Stimulated activated CD8-positive, alpha-beta memory T cell treated with anti-CD3 and anti-CD28 coated beads, Interleukin-2, amount 100 ng/mL, for 48 hours (primary cell): ENCODE data around the gene RNASE11.
"Not testable (repeated sequence)": the region's sequence is repeated elsewhere in the genome, so short reads cannot be mapped to it uniquely, and the experiment has no call there.

Experiments
- DNase-seq, 2 donors: peaks; one replicate each; pipeline ENCODE4 v3.0.0-alpha.2; 2020; ENCODE audit warnings: low read depth in 2 of 2

The RNASE11 gene

DNA sequence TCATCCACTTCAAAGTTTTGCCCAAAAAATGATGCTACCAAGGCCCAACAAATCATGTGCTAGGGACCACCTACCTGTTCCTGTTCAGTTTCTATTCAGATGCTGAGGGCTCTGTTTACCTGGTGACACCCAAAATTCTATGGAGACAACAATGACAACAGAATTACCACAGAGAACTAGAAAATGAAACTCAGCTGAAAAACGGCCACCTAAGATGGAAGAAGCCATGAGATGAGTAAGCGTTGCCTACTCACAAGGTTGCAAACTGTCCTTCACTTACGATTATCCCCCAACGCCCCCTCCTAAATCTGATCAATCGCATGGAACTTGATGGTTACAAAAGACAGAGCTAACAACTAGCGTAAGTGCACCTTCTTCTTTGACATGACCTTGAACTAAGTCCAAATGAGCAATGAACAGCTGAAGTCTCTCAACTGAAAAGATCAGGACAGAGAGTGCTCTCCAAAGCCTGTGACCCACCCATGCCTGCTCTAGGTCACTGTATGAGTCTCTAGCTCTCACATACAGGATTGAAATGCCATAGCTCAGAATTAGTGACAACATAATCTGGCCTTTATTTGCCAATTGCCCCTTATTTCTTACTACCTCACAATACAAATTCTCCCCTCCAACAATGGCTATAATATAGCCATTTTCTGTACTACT, at the start of gene RNASE11:
TSS of gene RNASE11 (minus strand) at position 513 of the 666 bp plus-strand sequence.
- DNase-seq, result no peak

DNA sequence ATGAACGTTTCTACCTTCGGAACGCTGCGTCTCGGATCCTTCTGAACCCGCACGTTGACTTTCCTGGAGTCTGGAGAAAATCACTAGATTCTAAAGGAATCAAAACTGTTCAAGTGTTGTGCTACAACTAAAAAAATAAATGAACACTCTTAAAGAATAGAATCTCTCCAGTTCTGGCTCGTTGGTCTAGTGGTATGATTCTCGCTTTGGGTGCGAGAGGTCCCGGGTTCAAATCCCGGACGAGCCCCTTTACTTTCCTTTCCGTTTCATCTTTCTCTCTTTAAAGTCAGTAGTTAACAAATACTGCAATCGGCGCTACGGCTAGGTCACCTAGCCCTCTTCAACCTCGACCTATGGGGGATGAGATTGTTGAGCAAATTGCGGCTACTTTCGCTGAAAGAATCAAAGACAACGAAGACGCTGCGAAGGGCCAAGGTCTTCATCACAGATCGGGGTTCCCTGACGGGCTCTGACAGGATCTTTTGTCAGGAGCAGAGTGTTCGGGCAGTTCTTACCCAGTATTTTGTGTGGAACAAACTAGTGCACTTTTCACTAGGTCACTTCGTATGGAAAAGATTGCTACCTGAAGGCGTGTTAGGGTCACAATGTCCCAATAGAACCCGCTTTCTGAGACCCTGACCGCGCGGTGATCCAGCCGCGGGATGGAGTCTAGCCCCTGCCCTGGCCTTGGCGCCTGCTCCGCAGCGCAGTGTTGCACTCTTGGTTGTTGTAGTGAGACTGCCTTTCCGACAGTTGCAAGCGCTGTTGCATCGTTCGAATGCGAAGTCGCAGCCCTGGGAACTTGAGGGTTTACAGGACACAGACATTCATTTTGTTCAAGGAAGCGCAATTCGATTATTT, 45.3 kb upstream of the RNASE11 start:
- DNase-seq, result peak; percentile 42 to 57

DNA sequence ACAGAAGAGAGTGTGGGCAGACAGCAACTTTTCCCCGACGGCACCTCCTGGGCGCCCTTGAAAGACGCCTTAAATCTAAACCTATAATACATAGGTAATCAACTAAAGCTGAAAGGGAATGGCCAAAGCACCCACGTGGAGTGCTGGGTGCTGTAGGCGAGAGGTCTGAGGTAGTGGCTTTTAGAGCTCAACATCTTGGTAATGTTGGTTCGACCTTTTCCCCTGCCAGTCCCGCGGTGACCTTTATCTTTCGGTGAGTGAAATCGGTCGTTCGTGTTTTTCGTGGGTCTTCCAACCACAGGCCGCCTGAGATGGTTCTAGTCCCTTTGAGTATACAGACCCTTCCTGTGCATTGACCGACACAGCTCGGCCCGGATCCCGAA, 44.6 kb upstream of the RNASE11 start:
- no peak for DNase-seq

DNA sequence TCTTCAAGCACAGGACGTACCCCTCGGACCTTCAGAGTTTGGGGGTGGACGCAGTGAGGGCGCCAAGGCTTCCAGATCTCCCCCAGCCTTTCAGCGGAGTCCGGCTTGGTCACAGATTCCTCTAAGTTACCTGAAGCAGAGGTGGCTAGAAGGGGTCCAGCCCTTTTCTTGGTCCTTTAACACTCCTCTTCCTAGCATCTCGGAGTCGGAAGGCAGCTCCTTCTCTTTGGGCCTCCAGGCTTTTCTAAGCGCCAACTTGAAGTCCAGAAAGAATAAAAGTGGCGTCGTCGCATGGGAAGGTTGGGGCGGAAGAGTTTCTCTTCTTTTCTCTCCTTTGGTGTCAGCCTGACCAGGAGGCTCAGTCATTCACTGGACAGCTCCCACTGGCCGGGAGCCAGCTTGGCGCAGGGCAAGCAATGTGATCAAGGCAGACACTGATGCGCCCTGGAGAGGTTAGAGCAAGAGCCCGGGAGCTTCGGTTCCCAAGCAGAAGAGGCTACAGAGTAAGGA, 44.1 kb upstream of the RNASE11 start:
- DNase-seq, result no peak

DNA sequence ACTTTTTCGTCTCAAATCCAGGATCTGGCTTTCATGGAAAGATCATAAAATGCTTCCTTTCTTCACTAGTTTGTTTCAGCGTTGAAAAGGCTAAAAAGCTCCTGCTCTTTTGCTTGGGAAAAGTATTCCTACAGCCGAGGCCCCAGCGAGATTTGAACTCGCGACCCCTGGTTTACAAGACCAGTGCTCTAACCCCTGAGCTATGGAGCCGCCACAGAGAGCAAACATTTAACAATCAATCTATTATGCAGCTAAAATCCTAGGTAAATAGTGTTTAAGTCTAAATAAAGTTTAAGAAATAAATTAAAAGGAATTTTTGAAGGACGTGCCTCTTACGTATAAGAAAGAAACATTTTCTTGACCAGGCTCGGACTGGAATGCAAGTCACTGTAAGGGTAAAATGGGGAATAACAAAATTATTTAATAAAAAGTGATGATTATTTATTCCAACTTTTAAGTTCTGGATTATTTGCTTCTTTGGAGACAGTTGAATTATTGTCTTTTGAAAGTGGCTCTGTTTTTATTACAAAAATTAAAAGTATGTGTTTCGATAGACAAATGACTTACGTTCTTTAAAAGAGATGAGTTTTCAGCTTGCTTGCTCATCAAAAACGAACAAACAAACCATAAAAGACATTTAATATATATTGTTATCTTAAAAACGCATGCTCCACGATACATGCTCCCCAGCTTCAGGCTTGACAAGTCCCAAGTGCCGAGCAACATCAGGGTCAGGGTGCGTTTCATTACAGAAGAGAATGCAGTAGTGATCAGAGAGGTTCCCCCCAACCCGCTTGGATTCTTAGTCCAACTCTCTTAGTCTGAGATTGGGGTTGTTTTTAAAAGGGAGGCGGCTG, 43.5 kb upstream of the RNASE11 start:
- DNase-seq, result no peak

DNA sequence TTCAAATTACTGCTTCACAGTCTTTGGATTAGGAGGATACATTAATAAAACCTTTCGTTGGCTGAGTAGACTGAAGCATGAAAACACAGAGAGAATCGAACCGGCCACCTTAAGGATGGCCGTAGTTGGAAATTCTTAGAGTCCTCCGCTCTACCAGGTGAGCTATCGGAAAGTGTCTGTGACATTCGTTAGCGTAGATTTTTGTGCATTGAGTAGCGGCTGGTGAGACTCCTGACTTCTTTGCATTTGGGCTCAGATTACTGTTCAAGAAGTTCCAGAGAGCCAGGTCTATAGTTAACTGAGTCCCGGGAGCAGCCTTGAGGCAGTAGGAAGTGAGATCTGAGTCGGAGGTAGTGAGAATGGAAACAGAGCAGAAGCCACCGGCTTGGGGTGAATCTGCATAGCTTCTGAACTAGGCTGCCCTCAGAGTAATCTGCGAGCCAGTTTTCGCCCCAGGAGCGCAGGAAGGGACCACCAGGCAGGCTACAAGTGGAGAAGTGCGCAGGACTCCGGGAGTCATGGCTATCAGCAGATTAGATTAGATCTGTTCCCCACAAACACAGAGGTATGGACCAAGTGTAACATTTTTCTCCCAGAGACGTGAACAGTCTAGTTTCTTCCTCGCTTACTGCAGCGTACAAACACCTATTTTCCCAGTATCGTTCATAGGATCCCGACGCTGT, 42.7 kb upstream of the RNASE11 start:
- DNase-seq, result no peak

DNA sequence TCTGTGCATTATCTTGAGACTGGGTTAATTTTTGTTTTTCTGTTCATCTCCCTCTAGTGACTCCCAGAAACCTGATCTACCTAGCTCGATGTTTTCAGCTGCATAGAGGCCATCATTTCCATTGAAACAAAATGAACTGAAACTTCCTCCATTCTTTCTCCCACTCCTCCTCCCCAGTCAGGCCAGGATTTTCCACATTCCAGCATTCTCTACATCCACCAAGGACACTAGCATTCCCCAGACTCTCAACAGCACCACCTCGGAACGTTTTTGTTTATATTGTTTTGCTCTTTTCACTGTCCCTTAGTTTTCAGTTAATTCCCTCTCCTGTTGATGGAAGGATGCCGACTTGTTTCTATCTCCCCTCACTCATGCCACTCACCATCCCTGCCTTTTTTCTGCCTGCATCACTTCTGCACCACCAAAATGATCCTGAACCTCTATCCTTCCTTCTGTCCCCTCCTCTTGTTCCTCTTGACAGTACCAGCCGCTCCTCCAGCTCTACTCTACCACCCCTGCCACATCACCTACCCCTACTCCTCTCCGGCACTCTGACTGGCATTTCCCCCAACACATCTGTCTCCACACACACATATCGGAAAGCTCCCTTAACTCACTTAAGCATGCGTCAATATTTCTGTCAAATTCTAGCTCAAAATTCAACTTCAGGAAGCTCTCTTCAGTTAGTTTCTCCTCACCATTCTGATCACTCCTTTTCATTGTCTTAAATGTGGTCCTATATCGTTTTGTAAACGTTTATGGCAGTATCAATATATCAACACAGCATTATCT, 40.5 kb upstream of the RNASE11 start:
- no peak for DNase-seq

DNA sequence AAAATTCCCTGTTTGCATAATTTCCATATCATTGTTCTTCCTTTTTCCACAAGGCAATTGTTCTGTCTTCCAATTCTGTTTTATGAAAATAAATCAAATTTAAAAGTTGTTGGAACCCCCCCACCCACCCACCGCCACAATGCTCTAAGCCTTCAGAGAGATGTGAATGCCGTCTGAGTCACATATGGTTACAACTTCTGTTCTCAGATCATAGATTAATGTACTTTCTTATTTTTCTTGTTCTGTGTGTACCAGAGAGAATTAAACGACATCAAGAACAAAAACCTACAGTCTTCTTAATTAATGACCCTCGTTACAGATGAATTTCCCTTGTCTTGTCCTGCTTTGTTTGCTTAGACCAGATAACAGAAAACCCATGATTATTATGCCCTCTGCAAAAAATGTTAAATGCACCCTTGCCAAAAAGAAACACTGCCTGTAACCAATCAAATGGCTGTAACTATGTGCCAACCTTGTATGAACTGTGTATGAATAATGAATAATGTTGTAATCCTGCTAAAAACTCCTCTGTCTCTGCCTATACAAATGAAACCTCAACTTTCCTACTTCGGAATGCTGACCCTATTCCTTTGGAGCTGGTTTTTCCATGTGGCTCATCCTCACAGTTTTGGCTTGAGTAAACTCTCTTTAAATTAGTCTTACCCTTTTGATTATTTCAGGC, 39.7 kb upstream of the RNASE11 start:
- no peak for DNase-seq

DNA sequence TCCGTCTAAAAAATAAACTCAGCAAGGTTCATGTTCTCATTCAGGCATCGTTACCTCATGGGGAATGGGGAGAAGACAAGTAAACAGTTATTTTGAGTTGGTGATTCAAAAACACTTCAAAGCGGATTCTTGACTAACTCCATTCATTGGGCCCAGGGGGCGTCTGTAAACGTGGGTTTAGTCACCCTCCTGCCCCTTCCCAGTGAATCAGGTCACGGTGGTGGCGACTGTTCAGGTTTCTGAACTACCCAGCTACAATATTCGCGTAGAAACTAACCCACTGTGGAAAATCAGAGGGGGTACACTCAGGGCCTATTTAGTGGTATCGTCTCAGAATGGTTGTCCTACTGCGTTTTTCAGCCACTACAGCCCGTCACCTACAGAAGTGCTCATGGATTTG, 38.5 kb upstream of the RNASE11 start:
- DNase-seq, result no peak

DNA sequence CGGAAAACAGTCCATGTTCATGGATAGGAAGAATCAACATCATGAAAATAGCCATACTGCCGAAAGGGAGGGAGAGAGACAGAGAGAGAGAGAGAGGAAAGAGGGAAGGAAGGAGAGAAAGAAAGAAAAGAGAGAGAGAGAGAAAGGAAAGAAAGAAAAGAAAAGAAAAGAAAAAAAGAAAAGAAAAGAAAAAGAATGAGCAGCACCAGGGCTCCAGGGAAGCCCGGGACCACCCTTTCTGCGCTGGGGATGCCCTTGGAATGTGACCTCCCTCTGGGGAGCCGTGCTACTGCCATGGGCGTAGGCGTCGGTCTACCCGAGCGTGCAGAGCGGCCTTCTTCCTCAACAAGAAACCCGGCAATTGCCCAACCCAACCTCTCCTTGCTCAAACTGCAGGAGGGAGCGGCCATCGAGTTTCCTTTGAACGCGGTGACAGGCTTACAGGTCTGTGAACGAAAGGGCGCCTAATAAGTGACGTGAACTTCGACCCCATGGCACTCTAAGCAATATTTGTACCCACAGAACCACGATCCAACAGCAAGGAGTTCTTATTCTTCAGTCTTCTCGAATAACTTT, 36.8 kb upstream of the RNASE11 start:
- DNase-seq, result no peak

DNA sequence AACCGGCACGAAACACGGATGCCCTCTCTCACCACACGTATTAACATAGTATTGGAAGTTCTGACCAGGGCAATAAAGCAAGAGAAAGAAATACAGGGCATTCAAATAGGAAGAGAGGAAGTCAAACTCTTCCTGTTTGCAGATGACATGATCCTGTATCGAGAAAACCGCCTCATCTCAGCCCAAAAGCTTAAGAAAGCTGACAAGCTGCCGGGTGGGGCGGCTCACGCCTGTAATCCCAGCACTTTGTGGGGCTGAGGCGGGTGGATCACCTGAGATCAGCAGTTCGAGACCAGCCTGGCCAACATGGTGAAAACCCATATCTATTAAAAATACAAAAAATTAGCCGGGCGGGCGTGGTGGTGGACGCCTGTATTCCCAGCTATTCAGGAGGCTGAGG, 36.0 kb upstream of the RNASE11 start:
- DNase-seq, result no peak

DNA sequence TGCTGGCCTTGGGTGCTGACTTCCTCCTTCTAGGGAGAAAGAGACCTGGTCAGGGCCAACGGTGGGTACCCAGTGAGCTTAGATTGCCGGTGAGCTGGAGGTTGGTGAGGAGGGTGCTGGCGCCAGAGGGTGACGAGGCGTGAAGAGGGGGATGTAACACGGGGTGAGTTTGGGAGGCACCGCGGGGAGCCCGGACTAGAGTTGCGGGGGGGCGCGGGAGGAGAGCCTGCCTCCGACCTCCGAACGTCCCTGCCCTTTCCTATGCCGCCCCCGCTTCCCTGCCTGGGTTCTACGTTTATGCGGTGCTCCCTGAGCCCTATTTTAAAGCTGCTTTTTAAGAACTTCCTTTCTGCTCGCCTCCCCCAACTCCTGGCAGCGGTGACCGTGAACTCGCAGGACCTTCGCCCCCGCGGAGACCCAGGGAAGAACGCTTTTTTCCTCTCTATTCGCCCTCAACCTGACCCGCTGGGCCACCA, 35.1 kb upstream of the RNASE11 start:
- DNase-seq, result no peak

DNA sequence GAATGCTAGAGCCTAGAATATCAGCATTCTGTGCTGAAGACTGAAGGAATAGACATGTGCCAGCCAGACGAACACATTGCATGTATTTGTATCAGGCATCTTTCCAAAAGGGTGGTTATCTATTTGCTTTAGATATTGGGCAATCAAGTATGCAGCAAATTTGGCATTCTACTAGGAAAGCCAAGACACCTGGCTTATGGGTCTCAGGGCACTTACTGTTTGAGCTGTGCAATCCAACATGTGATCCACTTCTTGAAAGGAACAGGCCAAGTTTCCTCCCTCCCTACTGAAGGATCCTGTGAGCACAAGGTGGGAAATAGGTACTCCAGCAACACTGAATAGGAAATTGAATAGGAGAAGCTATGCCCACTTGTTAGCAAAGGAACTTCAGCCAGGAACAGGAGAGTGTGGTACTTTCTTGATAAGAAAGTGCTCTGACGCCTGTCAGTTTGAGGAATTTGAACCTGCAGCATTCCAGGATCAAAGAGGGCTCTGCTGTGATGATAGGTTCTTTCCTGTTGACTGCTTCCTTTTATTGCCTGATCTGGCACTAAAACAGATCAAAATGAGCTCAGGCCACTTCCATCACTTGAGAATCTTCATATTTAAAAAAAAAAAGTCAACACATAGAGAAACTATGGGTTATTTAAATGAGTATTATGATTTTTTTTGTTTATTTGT, 33.1 kb upstream of the RNASE11 start:
- no peak for DNase-seq

DNA sequence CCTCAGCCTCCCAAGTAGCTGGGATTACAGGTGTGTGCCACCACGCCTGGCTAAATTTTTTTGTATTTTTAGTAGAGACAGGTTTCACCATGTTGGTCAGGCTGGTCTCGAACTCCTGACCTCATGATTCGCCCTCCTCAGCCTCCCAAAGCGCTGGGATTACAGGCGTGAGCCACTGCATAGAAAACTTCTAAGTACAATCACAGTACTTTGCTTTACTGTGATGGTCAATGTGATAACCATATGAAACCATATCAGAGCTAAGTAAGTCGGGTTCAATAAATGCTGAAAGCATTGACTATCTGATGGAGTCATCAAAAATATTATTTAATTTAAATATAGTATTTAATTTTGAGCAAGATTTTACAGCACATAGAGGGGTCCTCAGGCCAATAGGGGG, 31.9 kb upstream of the RNASE11 start:
- not testable (repeated sequence) for DNase-seq

DNA sequence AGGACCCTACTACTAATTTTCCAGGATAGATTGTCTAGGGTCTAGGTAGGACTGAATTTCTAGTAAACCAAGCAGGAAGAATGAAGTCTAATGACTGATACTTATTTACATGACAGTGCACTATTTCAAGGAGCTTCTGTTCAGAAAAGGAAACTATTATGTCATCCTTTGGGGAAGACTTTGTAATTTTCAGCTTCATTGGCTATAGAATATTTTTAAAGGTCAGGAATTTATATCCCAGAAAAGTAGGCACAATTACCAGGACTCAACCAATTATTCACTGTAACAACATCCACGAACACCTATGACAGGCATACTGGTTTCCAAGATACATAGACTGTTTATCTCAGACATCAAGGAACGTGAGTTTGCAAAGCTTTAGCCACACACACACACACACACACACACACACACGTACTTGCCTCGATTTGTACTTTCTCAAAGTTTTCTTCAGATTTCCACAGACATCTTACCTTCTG, 30.5 kb upstream of the RNASE11 start:
- DNase-seq, result no peak

DNA sequence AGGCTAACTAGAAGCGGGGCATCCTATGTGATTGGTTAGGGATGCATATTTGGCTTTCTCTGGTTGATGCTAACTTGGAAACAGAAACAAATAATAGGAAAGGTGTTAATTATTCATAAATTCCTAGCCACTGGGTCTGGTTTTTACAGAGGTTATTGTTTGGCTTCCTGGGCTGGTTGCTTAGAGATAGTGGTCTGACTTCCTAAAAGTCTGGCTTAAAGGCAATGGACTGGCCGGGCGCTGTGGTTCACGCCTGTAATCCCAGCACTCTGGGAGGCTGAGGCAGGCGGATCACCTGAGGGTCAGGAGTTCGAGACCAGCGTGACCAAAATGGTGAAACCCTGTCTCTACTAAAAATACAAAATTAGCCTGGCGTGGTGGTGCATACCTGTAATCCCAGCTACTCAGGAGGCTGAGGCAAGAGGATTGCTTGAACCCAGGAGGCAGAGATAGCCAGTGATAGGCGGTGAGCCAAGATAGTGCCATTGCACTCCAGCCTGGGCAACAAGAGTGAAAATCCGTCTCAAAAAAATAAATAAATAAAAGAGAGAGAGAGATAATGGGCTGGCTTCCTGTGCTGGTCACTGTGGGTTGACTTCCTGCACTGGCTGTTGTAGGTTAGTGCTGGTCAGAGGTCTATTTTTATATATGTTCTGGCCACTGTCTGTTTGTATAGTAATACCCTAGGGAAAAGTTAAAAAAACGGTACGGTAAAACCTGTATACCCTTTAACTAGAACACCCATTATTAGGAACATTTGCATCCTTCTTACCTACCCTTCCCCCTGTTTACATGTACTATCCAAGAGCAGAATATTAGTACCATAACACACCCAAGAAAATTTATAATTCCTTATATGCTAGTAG, 29.6 kb upstream of the RNASE11 start:
- DNase-seq, result no peak

DNA sequence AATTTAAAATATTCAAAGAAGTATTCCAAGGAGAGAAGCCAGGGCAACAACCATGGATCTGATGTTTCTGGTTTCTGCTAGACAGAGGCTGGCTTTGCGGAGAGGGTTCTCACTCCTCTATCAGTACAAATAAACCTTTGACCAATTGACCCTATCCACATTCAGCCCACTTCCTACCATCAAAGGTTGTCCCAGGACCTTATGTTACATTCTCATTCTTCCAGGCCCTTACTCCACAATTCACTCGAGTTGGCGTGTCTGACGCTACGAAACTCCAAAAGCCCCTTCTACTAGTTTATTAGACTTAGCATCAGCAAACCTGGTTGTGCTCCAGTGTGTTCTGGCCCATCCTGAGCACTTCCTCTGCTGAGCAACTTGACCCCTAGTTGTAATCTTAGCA, 28.2 kb upstream of the RNASE11 start:
- DNase-seq, result no peak
